ENCODE measurements around the gene SLC34A1. TPM values are rescaled to one million over a fixed set of nuclear protein-coding genes. Genes with fewer than 3 reads are reported as not detected.

Gene SLC34A1
- total and polyA plus RNA-seq, 2 of the 13 experiments (the other 11 are each of a cell fraction or from before 2014, with no cell fraction given) = 0.03 to 0.20 TPM

- TF ChIP-seq CBX5 (CRISPR knock-in tag; IDR thresholded peaks at IDR 0.05; ENCODE audit: borderline replicate concordance) = 0 out of 2 replicates have a peak, but pooled peaks have one; percentile 14
- no peak for TF ChIP-seq TCF12 (IDR thresholded peaks at IDR 0.05)
- TF ChIP-seq TCF12 (CRISPR knock-in tag; IDR thresholded peaks at IDR 0.05) = 0 out of 2 replicates have a peak, but pooled peaks have one; percentile 46
- peak; percentile 40; the same call in 1 of the 2 replicates for TF ChIP-seq TARDBP (CRISPR knock-in tag; IDR thresholded peaks at IDR 0.05)
- no peak for TF ChIP-seq IKZF5 (CRISPR knock-in tag; IDR thresholded peaks at IDR 0.05)
- TF ChIP-seq SATB2 (CRISPR knock-in tag; IDR thresholded peaks at IDR 0.05) = no peak
- TF ChIP-seq SNAI1 (CRISPR knock-in tag; IDR thresholded peaks at IDR 0.05; ENCODE audit: borderline replicate concordance) = no peak
Measured at GRCh38 chr5:177403792-177404640, 19.8 kb downstream of the SLC34A1 start (continued).

GRCh38 chr5:177404641-177405179, 20.5 kb downstream of the SLC34A1 start:
- ChIA-PET POLR2A (interaction anchor here (1.1 to 3.3 kb wide), 9 partner anchors 20 to 93 kb away, joined by 3 to 19 read pairs (median 6); partner anchors contain the start of genes GRK6, PDLIM7 and PRR7), CTCF (ENCODE audit: low intra/inter-chr PET ratio, low total read pairs) (interaction anchor here (0.6 to 2.3 kb wide), 3 partner anchors 34 to 96 kb away, joined by 3 to 35 read pairs (median 3); no protein-coding TSS in a partner anchor)
- no peak overlapping the region for H3K27ac ChIP-seq (ENCODE audit: extremely low read length, insufficient read depth, low read length)
- H3K79me2 ChIP-seq (ENCODE audit: insufficient read depth, low read length) = no peaks in the 10 kb centered on the region
- no peaks in the 10 kb centered on the region for H3K27me3 ChIP-seq (ENCODE audit: control insufficient read depth in 1 of 2, insufficient read depth in 2 of 2, low read length in 2 of 2)
- ATAC-seq (no peak), FAIRE-seq (no peak), DNase-seq (ENCODE audit: low spot score) (no peak)
- WGBS (ENCODE audit: low lambda C conversion rate) = 88% methylated on average over 8 of the region's 16 CpGs
- no peaks in the 10 kb centered on the region for H4K20me1 ChIP-seq (ENCODE audit: insufficient read depth, low read length)
- no peaks in the 10 kb centered on the region for H3K9me3 ChIP-seq (ENCODE audit: low read length)
- no peak overlapping the region for H2AFZ ChIP-seq (ENCODE audit: low read length)
- H3K4me1 ChIP-seq (ENCODE audit: insufficient read depth, low read length) = peaks cover 27% of the 10 kb centered on the region
- no peak for TF ChIP-seq ZNF335 (CRISPR knock-in tag; IDR thresholded peaks at IDR 0.05)
- TF ChIP-seq FOXM1 (CRISPR knock-in tag; IDR thresholded peaks at IDR 0.05) = no peak
- TF ChIP-seq ZNF263 (CRISPR knock-in tag; IDR thresholded peaks at IDR 0.05) = 0 out of 2 replicates have a peak, but pooled peaks have one; percentile 8
- no peak for TF ChIP-seq RBAK (CRISPR knock-in tag; IDR thresholded peaks at IDR 0.05)
- TF ChIP-seq HNRNPL (IDR thresholded peaks at IDR 0.05; ENCODE audit: low read depth, low read length) = 0 out of 2 replicates have a peak, but pooled peaks have one; percentile 55
- in situ Hi-C loops (cut with HindIII; ENCODE audit: extremely low pct_ligation_motif_present, low pct_unique_long_range_greater_than_20kb) (no loop called here), intact Hi-C loops (cut with micrococcal nuclease; ENCODE audit: unreplicated experiment) (loop anchor here (1.0 kb wide), 1 partner anchor 50 kb away; no protein-coding TSS in a partner anchor)
- peak overlapping the region in 2 of 3 experiments; percentile 59 to 70; a peak in 4 of 6 replicates for H3K4me3 ChIP-seq (replicated peaks in 1 of 3; ENCODE audit: insufficient read depth in 1 of 3, low read depth in 2 of 3, low read length in 3 of 3)
- no TSS peak for BruUV-seq (replicated peaks)
- peak overlapping the region; percentile 39; the same call in 1 of the 2 replicates for H3K9ac ChIP-seq (ENCODE audit: insufficient read depth, low read depth, low read length)
- peak overlapping the region; percentile 71 for H3K4me2 ChIP-seq (ENCODE audit: low read depth, low read length)
- H3K36me3 ChIP-seq (replicated peaks in 1 of 2; ENCODE audit: control insufficient read depth in 1 of 2, insufficient read depth in 2 of 2, low read length in 2 of 2) = no peaks in the 10 kb centered on the region
